GM23248 (cell line): ENCODE measurements around the gene GXYLT2. TPM values are rescaled to one million over a fixed set of nuclear protein-coding genes. Genes with fewer than 3 reads are reported as not detected.

ENCODE experiments used
- DNase-seq: peaks from one replicate; pipeline ENCODE4 v3.0.0-alpha.2; 2015
- H2AFZ ChIP-seq: fragments of 200-600 bp; sonication (generic); 2 replicates; pipeline ENCODE4 v1.6.1; 2016; ENCODE audit warnings: antibody characterized with exemption
- H3F3A ChIP-seq: fragments of 200-600 bp; sonication (generic); 2 replicates; pipeline ENCODE4 v1.6.1; 2016; ENCODE audit warnings: mild to moderate bottlenecking, antibody characterized with exemption, mixed run types; ENCODE audit not compliant: insufficient read depth
- H3K27ac ChIP-seq: fragments of 200-600 bp; sonication (generic); 2 replicates; pipeline ENCODE4 v1.5.1; 2016; ENCODE audit warnings: mild to moderate bottlenecking
- H3K27me3 ChIP-seq: fragments of 200-600 bp; sonication (generic); replicated peaks from 2 replicates; pipeline ENCODE4 v1.6.1; 2016; ENCODE audit warnings: mild to moderate bottlenecking; ENCODE audit not compliant: insufficient read depth
- H3K36me3 ChIP-seq: fragments of 200-600 bp; sonication (generic); 2 replicates; pipeline ENCODE4 v1.6.1; 2016; ENCODE audit warnings: low read depth, mild to moderate bottlenecking
- H3K4me1 ChIP-seq: fragments of 200-600 bp; sonication (generic); 2 replicates; pipeline ENCODE4 v1.6.1; 2016; ENCODE audit warnings: mild to moderate bottlenecking; ENCODE audit not compliant: insufficient read depth
- H3K4me2 ChIP-seq: fragments of 200-600 bp; sonication (generic); one replicate; pipeline ENCODE4 v1.6.1; 2016; ENCODE audit warnings: mild to moderate bottlenecking; ENCODE audit not compliant: unreplicated experiment
- H3K4me3 ChIP-seq: fragments of 200-600 bp; sonication (generic); 2 replicates; pipeline ENCODE4 v1.5.1; 2016; ENCODE audit warnings: mild to moderate bottlenecking
- H3K79me2 ChIP-seq: fragments of 200-600 bp; sonication (generic); 2 replicates; pipeline ENCODE4 v1.6.1; 2016; ENCODE audit warnings: mild to moderate bottlenecking; ENCODE audit not compliant: insufficient read depth
- H3K9ac ChIP-seq: fragments of 200-600 bp; sonication (generic); 2 replicates; pipeline ENCODE4 v1.6.1; 2016; ENCODE audit warnings: mild to moderate bottlenecking
- H3K9me2 ChIP-seq: fragments of 200-600 bp; sonication (generic); 2 replicates; pipeline ENCODE4 v1.6.1; 2016; ENCODE audit warnings: mixed run types, mild to moderate bottlenecking, moderate library complexity; ENCODE audit not compliant: insufficient read depth
- H3K9me3 ChIP-seq: fragments of 200-600 bp; sonication (generic); one replicate; pipeline ENCODE4 v1.6.1; 2017; ENCODE audit warnings: low read depth
- H4K20me1 ChIP-seq: fragments of 200-600 bp; sonication (generic); 2 replicates; pipeline ENCODE4 v1.6.0; 2016; ENCODE audit not compliant: insufficient read depth
- EZH2 ChIP-seq: fragments of 200-600 bp; sonication (generic); IDR thresholded peaks from 2 replicates; pipeline ENCODE4 v1.6.1; 2018; ENCODE audit warnings: antibody characterized with exemption, mild to moderate bottlenecking; ENCODE audit not compliant: insufficient read depth, poor library complexity, severe bottlenecking
- EZH2phosphoT487 ChIP-seq: fragments of 200-600 bp; sonication (generic); IDR thresholded peaks from 2 replicates; pipeline ENCODE4 v1.6.1; 2018; ENCODE audit warnings: antibody characterized with exemption, moderate library complexity, mild to moderate bottlenecking, low read depth; ENCODE audit not compliant: insufficient read depth
- WGBS, 2 experiments: methylation state at CpG; one replicate each; pipeline ENCODE4 v1.1.6; 2015 to 2017; ENCODE audit warnings: low lambda C conversion rate in 2 of 2, low coverage in 1 of 2; ENCODE audit errors: missing lambda C conversion rate in 2 of 2; 5-methylcytosine and 5-hydroxymethylcytosine counted together
- in situ Hi-C: fragments of 300-500 bp; cut with MboI; formaldehyde crosslinking; loops from 2 replicates; pipeline ENCODE4 v1.15.0; 2020
- polyA plus RNA-seq: library from polyadenylated mRNA; unstranded; fragments of >200 nt; fragmentation: Nextera tagmentation; extraction: Ambion mirVana; gene quantifications from 2 replicates; pipeline ENCODE4 v1.2.1, GENCODE V29; 2016
- total RNA-seq: library from RNA; depleted of rRNA; stranded (reverse); fragments of >200 nt; shearing (Covaris generic); gene quantifications from 2 replicates; pipeline ENCODE4 v1.2.3, GENCODE V29; 2014

Gene GXYLT2
- total and polyA plus RNA-seq, 2 experiments from 2014 or later = 1.2 to 13.2 TPM

- Histone ChIP-seq H3K4me2 (peak overlapping the region; percentile 94), H3K36me3 (no peaks in the 10 kb centered on the region), H3K27ac (no peak overlapping the region), H3K4me1 (peaks cover 50% of the 10 kb centered on the region), H3K9me3 (no peaks in the 10 kb centered on the region), H3K79me2 (no peaks in the 10 kb centered on the region), H3K9me2 (no peaks in the 10 kb centered on the region), H3K4me3 (peak overlapping the region; percentile 76), H3F3A (peaks cover 40% of the 10 kb centered on the region), H3K27me3 (no peaks in the 10 kb centered on the region), H3K9ac (peak overlapping the region; percentile 69), H2AFZ (peak overlapping the region; percentile 62), H4K20me1 (no peaks in the 10 kb centered on the region)
- in situ Hi-C loops = no loop called here
- TF ChIP-seq EZH2 = no peak
- TF ChIP-seq EZH2phosphoT487 = no peak
- 21% methylated on average over 21 of the region's 21 CpGs for WGBS, 2 experiments
- DNase-seq = peak; percentile 14
These were observed 882 bp downstream of the GXYLT2 start for GRCh38 chr3:72888546-72889309.

GRCh38 chr3:72889310-72890165, 1.7 kb downstream of the GXYLT2 start:
- Histone ChIP-seq H3K9me2 (no peaks in the 10 kb centered on the region), H3K79me2 (no peaks in the 10 kb centered on the region), H2AFZ (peak overlapping the region; percentile 62), H3K27ac (no peak overlapping the region), H3K27me3 (no peaks in the 10 kb centered on the region), H3K4me1 (peaks cover 50% of the 10 kb centered on the region), H4K20me1 (no peaks in the 10 kb centered on the region), H3K4me2 (peak overlapping the region; percentile 94), H3K9ac (no peak overlapping the region; the same call in 1 of the 2 replicates), H3K9me3 (no peaks in the 10 kb centered on the region), H3F3A (peaks cover 45% of the 10 kb centered on the region), H3K4me3 (peak overlapping the region; percentile 76), H3K36me3 (no peaks in the 10 kb centered on the region)
- no peak for DNase-seq
- WGBS, 2 experiments = 66 to 77% methylated on average over 13 of the region's 13 CpGs
- TF ChIP-seq EZH2 (no peak), EZH2phosphoT487 (no peak)
- in situ Hi-C loops = no loop called here

- 0 out of 2 replicates have a peak, but pooled peaks cover 4% of the 10 kb centered on the region for H3K79me2 ChIP-seq
- peak overlapping the region; percentile 29 for H3K4me3 ChIP-seq
- no peaks in the 10 kb centered on the region for H4K20me1 ChIP-seq
- DNase-seq = no peak
- H3K27ac ChIP-seq = peak overlapping the region; percentile 91
- H3K9me2 ChIP-seq = no peaks in the 10 kb centered on the region
- H3K36me3 ChIP-seq = no peaks in the 10 kb centered on the region
- no peaks in the 10 kb centered on the region for H3K9me3 ChIP-seq
- peak overlapping the region; percentile 64 for H3K4me2 ChIP-seq
- H3K27me3 ChIP-seq = no peaks in the 10 kb centered on the region
- peaks cover 45% of the 10 kb centered on the region for H3F3A ChIP-seq
- 68 to 75% methylated on average over 10 of the region's 10 CpGs for WGBS, 2 experiments
- peaks cover 50% of the 10 kb centered on the region for H3K4me1 ChIP-seq
- H2AFZ ChIP-seq = 0 out of 2 replicates have a peak overlapping the region, but pooled peaks have one; percentile 23
- in situ Hi-C loops = no loop called here
- TF ChIP-seq EZH2 (no peak), EZH2phosphoT487 (no peak)
- peak overlapping the region; percentile 76 for H3K9ac ChIP-seq
These were observed 2.5 kb downstream of the GXYLT2 start for GRCh38 chr3:72890166-72890925.
